ENCODE measurements around the gene LDLRAD4.

The LDLRAD4 gene

GRCh38 chr18:13370995-13371625, 152.6 kb downstream of the LDLRAD4 start:
- Histone ChIP-seq H3K27ac (replicated peaks) (no peak overlapping the region), H3K27me3 (ENCODE audit: insufficient read depth, poor library complexity, severe bottlenecking) (no peaks in the 10 kb centered on the region), H3K4me3 (replicated peaks; ENCODE audit: insufficient read depth, low read length) (no peak overlapping the region)
- no peak for TF ChIP-seq POLR2AphosphoS5 (IDR thresholded peaks at IDR 0.05; ENCODE audit: low read depth)
- no peak for TF ChIP-seq SPI1 (IDR thresholded peaks at IDR 0.05; ENCODE audit: borderline replicate concordance, low read depth)
- TF ChIP-seq REST (IDR thresholded peaks at IDR 0.05; ENCODE audit: insufficient replicate concordance, low read depth) = no peak
- no peak for TF ChIP-seq GABPA (IDR thresholded peaks at IDR 0.05; ENCODE audit: low read depth)
- TF ChIP-seq CTCF (IDR thresholded peaks at IDR 0.05; ENCODE audit: insufficient read depth, low read length) = no peak
- no peak for DNase-seq (ENCODE audit: low read depth in 1 of 2, low spot score in 1 of 2)

GRCh38 chr18:13371689-13372418, 153.3 kb downstream of the LDLRAD4 start:
- TF ChIP-seq POLR2AphosphoS5 (IDR thresholded peaks at IDR 0.05; ENCODE audit: low read depth) = no peak
- no peak for TF ChIP-seq GABPA (IDR thresholded peaks at IDR 0.05; ENCODE audit: low read depth)
- no peak for TF ChIP-seq SPI1 (IDR thresholded peaks at IDR 0.05; ENCODE audit: borderline replicate concordance, low read depth)
- TF ChIP-seq CTCF (IDR thresholded peaks at IDR 0.05; ENCODE audit: insufficient read depth, low read length) = no peak
- TF ChIP-seq REST (IDR thresholded peaks at IDR 0.05; ENCODE audit: insufficient replicate concordance, low read depth) = no peak
- H3K4me3 ChIP-seq (replicated peaks; ENCODE audit: insufficient read depth, low read length) = no peak overlapping the region
- H3K27me3 ChIP-seq (ENCODE audit: insufficient read depth, poor library complexity, severe bottlenecking) = no peaks in the 10 kb centered on the region
- no peak overlapping the region for H3K27ac ChIP-seq (replicated peaks)
- no peak for DNase-seq (ENCODE audit: low read depth in 1 of 2, low spot score in 1 of 2)

- no peaks in the 10 kb centered on the region for H3K27me3 ChIP-seq (ENCODE audit: insufficient read depth, poor library complexity, severe bottlenecking)
- no peak overlapping the region for H3K4me3 ChIP-seq (replicated peaks; ENCODE audit: insufficient read depth, low read length)
- H3K27ac ChIP-seq (replicated peaks) = no peak overlapping the region
- DNase-seq (ENCODE audit: low read depth in 1 of 2, low spot score in 1 of 2) = no peak
- no peak for TF ChIP-seq CTCF (IDR thresholded peaks at IDR 0.05; ENCODE audit: insufficient read depth, low read length)
- TF ChIP-seq POLR2AphosphoS5 (IDR thresholded peaks at IDR 0.05; ENCODE audit: low read depth) = no peak
- no peak for TF ChIP-seq GABPA (IDR thresholded peaks at IDR 0.05; ENCODE audit: low read depth)
- TF ChIP-seq SPI1 (IDR thresholded peaks at IDR 0.05; ENCODE audit: borderline replicate concordance, low read depth) = no peak
- TF ChIP-seq REST (IDR thresholded peaks at IDR 0.05; ENCODE audit: insufficient replicate concordance, low read depth) = no peak
These were observed 154.0 kb downstream of the LDLRAD4 start for GRCh38 chr18:13372531-13372951.

Data from HL-60 (cell line).